RWPE2 (cell line): ENCODE measurements around the gene SPON2.

ENCODE experiments used
- ATAC-seq: fragments of 200-7000 bp; cut with Tn5 transposase; 3 replicates; pipeline ENCODE4 v1.9.1; 2021; ENCODE audit warnings: low read depth
- DNase-seq: peaks from one replicate; pipeline ENCODE4 v3.0.0-alpha.2; 2020; ENCODE audit warnings: low spot score
- H3K27ac ChIP-seq: fragments of 450-650 bp; 2 replicates; pipeline ENCODE4 v1.5.1; 2017; ENCODE audit warnings: mild to moderate bottlenecking; ENCODE audit not compliant: poor library complexity, severe bottlenecking
- H3K27me3 ChIP-seq: fragments of 250-450 bp; sonication (Bioruptor Pico); 2 replicates; pipeline ENCODE4 v1.5.1; 2021; ENCODE audit warnings: mild to moderate bottlenecking, moderate library complexity; ENCODE audit not compliant: insufficient read depth, poor library complexity, severe bottlenecking
- H3K36me3 ChIP-seq: fragments of 250-450 bp; sonication (Bioruptor Pico); 2 replicates; pipeline ENCODE4 v1.5.1; 2020; ENCODE audit warnings: low read depth, mild to moderate bottlenecking, moderate library complexity
- H3K4me1 ChIP-seq: fragments of 250-450 bp; sonication (Bioruptor Pico); 2 replicates; pipeline ENCODE4 v1.5.1; 2021; ENCODE audit warnings: mild to moderate bottlenecking, moderate library complexity; ENCODE audit not compliant: insufficient read depth, poor library complexity, severe bottlenecking
- H3K4me3 ChIP-seq: fragments of 250-450 bp; sonication (Bioruptor Pico); 2 replicates; pipeline ENCODE4 v1.5.1; 2021; ENCODE audit warnings: mild to moderate bottlenecking, moderate library complexity; ENCODE audit not compliant: severe bottlenecking
- H3K9me3 ChIP-seq: fragments of 250-450 bp; sonication (Bioruptor Pico); 2 replicates; pipeline ENCODE4 v1.5.1; 2021; ENCODE audit warnings: mild to moderate bottlenecking, moderate library complexity; ENCODE audit not compliant: severe bottlenecking
- TF ChIP-seq, protein P1 (sequence below): fragments of 450-650 bp; IDR thresholded peaks from one replicate; pipeline ENCODE4 v1.5.1; 2017; ENCODE audit warnings: mild to moderate bottlenecking, moderate library complexity; ENCODE audit not compliant: poor library complexity, severe bottlenecking

The SPON2 gene

DNA sequence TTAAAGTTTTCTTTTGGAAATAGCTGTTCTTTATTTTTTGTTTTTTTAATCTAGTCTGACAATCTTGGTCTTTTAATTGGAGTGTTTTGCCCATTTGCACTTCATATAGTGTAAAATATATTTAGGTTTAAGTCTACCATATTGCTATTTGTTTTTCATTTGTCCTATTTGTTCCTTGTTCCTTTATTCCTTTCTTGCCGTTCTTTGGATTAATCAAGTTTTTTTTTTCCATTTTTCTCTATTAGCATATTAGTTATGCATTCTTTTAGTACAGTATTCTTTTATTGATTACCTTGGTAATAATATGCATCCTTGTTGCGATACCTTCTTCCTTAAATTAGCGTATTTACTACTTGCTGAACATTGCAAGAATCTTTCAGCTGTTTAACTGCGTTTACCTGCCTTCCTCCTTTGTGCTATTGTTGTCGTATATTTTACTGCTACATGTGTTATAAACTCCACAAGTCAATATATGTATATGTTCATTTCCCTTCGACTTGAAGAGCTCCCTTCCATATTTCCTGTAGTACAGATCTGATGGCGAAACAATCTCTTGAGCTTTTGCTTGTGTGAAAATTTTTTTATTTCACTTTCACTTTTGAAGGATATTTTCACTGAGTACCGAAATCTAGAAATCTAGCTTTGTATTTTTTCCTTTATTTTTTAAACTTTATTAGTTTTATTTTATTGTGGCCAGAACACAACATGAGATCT is 35.2 kb downstream of the SPON2 start:
- Histone ChIP-seq H3K9me3 (no peaks in the 10 kb centered on the region), H3K27ac (no peak overlapping the region), H3K4me3 (no peak overlapping the region), H3K27me3 (peaks cover 11% of the 10 kb centered on the region), H3K4me1 (no peaks in the 10 kb centered on the region), H3K36me3 (0 out of 2 replicates have a peak, but pooled peaks cover 4% of the 10 kb centered on the region)
- DNase-seq (no peak), ATAC-seq (no peak)
- TF ChIP-seq, protein P1, sequence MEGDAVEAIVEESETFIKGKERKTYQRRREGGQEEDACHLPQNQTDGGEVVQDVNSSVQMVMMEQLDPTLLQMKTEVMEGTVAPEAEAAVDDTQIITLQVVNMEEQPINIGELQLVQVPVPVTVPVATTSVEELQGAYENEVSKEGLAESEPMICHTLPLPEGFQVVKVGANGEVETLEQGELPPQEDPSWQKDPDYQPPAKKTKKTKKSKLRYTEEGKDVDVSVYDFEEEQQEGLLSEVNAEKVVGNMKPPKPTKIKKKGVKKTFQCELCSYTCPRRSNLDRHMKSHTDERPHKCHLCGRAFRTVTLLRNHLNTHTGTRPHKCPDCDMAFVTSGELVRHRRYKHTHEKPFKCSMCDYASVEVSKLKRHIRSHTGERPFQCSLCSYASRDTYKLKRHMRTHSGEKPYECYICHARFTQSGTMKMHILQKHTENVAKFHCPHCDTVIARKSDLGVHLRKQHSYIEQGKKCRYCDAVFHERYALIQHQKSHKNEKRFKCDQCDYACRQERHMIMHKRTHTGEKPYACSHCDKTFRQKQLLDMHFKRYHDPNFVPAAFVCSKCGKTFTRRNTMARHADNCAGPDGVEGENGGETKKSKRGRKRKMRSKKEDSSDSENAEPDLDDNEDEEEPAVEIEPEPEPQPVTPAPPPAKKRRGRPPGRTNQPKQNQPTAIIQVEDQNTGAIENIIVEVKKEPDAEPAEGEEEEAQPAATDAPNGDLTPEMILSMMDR, result no peak

DNA sequence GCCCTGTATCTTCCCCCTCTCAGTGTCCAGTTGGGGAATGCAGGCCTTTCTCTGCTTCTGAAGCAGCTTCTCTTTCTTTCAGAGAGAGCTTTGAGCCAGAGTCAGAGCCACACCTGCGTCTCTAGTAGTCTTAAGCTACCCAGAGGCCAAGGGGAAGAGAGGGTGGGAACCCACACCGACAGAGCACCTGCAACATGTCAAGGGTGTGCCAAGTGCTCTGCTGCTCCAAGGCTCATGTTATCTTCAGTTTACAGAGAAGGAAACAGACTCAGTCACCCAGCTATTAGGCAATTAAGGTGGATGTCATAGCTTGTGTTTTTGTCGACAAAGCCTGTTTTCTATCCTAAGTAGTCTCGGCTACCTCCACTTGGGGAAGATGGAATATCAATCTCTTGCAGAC is 36.3 kb downstream of the SPON2 start:
- Histone ChIP-seq H3K27ac (no peak overlapping the region), H3K9me3 (no peaks in the 10 kb centered on the region), H3K36me3 (0 out of 2 replicates have a peak, but pooled peaks cover 4% of the 10 kb centered on the region), H3K4me3 (no peak overlapping the region), H3K4me1 (no peaks in the 10 kb centered on the region), H3K27me3 (peaks cover 11% of the 10 kb centered on the region)
- TF ChIP-seq, protein P1, result no peak
- ATAC-seq (no peak), DNase-seq (no peak)

DNA sequence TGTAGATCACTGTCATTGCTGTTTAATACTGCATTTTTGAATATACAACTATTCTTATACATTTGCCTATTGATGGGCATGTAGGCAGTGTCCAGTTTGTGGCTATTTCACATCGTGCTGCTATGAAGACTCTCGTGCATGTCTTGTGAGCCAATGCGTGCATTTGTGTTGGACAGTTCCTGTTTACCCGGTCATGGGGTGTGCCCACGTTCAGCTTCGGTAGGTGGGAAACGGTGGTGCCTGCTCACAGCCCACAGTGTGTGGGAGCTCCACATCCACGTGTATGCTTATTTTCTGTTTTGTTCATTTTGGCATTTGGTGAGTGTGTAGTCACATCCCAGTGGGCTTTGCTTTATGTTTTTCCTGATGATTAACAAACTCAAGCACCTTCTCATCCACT is 39.4 kb downstream of the SPON2 start:
- ATAC-seq, result no peak
- H3K4me1 ChIP-seq, result no peaks in the 10 kb centered on the region
- DNase-seq, result no peak
- TF ChIP-seq, protein P1, result no peak
- no peaks in the 10 kb centered on the region for H3K36me3 ChIP-seq
- H3K27me3 ChIP-seq, result peaks cover 6% of the 10 kb centered on the region
- H3K4me3 ChIP-seq, result no peak overlapping the region
- no peaks in the 10 kb centered on the region for H3K9me3 ChIP-seq
- no peak overlapping the region for H3K27ac ChIP-seq

DNA sequence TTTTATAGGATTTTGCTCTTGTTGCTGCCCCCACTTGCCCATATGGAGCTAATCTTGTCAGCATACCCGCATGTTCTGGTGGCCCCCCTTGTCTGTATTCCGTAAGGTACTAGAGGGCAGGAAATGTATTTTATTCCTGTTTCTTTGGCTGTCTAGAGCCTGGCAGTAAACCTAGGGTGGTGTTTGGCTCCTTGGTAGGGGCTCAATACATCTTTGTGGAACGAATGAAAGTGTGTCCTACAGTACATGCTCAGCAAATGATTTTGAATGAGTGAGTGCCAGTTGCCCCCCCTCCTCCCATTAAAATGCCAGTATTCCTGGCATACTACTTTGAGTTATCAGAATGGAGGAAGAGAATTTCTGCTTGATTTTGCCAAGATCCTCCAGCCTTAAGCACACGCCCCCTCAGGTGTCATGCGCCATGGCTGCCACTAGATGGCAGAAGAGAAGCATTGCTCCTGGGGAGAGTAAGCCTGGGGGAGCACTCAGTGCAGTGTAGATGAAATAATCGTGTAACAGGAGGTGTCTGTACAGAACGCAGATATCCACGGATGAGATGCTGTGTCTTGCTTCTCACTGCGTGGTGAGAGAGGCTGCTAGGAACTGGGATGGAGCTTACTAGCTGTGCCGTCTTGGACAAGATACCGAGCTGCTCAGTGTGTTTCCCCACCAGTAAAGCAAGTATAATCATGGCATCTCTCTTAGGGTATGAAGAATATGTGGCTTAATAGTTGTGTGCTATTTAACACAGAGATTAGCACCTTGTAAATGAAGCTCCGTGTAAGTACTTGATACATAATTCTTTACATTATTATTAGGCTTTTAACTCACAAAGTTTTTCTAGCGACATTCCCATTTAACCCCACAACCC is 41.8 kb downstream of the SPON2 start:
- TF ChIP-seq, protein P1, result peak; percentile 97
- Histone ChIP-seq H3K27me3 (no peaks in the 10 kb centered on the region), H3K27ac (no peak overlapping the region), H3K36me3 (no peaks in the 10 kb centered on the region), H3K9me3 (no peaks in the 10 kb centered on the region), H3K4me3 (no peak overlapping the region), H3K4me1 (no peaks in the 10 kb centered on the region)
- DNase-seq (no peak), ATAC-seq (peak; percentile 88)
